HCEC 1CT (cell line): ENCODE data around the gene LY86.

Experiments used
- DNase-seq: peaks from one replicate; pipeline ENCODE4 v3.0.0-alpha.2; 2017

Gene LY86

GRCh38 chr6:6570929-6571671 is 17.4 kb upstream of the LY86 start:
- no peak for DNase-seq

DNA sequence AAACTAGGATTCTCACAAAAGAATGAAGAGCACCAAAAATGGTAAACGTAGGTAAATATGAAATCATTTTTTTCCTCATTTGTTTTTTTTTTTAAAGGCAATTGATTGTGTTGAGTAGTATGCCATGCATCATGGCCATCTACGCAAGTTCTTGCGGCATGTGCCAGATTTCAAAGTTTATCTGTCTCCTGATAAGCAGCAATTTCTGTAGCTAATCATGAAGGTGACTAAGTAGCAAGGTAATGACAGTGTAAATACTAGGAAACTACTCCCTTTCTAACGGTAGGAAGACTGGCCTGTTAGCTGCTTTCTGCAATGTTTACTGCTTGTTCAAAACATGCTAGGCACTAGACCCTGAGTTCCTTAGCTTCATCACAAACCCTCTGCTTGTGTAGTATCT is 13.4 kb upstream of the LY86 start:
- DNase-seq: no peak

GRCh38 chr6:6577735-6578134 is 10.8 kb upstream of the LY86 start:
- DNase-seq: no peak

DNA sequence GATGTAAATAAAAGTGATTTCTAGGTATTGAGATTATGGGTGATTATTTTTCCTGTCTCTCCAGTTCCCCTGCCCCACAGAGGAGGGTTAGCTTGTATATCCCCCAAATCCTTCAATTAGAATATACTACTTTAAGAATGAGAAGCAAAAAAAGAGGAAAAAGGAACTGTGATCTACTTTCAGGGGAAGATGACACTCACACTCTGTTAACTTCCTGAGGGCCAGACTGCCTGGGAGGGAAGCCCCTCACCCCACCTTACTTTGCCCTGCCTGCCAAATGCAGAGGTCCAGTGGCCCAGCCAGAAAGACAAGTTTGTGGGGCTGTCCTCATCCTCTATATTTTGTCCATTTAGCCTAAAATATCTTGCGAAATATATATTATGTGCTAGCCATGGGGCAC is 9.2 kb upstream of the LY86 start:
- DNase-seq: no peak

DNA sequence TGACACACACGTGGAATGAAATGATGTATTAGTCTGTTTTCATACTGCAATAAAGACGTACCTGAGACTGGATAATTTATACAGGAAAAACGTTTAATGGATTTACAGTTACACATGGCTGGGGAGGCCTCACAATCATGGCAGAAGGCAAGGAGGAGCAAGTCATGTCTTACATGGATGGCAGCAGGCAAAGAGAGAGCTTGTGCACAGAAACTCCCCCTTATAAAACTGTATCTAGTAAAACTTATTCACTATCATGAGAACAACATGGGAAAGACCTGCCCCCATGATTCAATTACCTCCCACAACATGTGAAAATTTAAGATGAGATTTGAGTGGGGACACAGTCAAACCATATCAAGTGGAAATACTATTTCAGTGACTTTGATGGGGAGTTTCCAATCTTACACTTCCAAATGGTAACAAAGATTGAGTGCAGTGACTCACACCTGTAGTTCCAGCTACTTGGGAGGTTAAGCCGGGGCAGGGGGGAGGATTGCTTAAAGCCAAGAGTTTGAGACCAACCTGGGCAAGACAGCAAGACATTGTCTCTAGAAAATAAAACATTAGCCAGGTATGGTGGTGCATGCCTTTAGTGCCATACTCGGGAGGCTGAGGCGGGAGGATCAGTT is 8.2 kb upstream of the LY86 start:
- DNase-seq: no peak

GRCh38 chr6:6581054-6581453 is 7.5 kb upstream of the LY86 start:
- DNase-seq: no peak

DNA sequence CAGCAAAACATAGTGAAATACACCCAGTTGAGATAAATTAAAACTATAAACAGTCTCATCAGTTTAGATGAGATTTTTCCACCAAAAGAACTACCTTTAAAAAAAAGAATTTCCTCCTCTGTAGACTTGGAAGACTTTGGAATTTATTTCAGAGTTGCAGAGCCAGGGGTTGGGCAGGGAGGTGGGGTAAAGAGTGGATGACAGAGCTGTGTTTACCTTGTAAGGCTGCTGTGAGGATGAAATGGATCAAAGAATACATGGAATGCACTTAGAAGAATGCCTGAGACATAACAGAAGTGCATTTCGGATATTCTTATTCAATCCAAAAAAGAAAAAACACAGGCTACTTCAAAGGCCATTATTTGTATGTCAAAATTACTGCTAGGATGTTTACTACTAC is 6.4 kb upstream of the LY86 start:
- DNase-seq: no peak

DNA sequence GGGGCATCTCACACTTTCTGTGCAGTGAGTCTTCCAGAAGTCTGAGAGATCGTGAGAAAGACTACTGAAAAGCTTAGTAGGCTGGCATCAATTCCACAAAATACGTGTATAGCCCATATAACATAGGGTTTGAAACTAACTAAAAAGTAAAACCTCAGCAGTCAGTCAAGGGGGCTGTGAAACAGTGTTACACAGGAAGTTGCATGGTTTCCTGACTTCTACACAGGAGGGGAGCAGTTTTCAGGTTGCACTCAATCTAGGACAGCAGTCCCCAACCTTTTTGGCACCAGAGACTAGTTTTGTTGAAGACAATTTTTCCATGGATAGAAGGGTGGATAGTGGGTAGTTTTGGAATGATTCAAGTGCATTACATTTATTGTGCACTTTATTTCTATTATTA is 4.7 kb upstream of the LY86 start:
- no peak for DNase-seq

DNA sequence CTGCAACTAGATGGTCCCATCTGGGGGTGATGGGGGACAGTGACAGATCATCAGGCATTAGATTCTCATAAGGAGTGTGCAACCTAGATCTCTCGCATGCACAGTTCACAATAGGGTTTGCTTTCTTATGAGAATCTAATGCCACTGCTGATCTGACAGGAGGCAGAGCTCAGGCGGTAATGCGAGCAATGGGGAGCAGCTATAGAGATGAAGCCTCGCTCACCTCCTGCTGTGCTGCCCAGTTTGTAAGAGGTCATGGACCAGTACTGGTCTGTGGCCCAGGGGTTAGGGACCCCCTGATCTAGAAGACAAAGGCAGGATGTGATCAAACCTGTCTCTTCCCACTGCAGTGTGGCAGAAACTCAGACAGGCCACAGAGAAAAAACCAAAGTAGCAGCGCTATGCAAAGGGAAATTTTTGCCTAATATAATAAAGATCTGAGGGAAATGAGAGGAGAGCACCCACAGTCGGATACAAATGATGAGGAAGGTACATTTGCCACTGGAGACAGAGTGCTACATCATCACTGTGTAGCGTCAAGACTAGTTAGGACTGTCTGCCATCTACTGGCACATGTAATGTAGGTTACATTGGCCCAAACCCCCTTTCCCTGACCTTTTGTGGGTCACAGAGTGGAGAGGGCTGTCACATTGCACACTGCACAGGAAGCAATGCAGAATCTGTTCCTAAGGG is 4.1 kb upstream of the LY86 start:
- no peak for DNase-seq

DNA sequence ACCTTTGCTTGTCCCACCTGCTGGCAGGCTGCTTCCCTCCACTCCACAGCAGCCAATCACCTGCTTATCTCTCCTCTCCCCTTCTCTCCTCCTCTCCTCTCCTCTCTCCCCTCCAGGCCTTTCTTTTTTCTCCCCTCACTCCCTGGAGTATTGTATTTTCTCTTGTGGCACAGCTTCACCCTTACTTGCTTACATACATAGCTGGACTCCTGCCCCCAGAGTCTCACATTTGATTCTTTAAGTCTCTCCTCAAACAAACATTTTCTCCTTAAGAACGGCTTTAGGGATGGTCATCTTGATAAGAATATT is 3.6 kb upstream of the LY86 start:
- DNase-seq: no peak

DNA sequence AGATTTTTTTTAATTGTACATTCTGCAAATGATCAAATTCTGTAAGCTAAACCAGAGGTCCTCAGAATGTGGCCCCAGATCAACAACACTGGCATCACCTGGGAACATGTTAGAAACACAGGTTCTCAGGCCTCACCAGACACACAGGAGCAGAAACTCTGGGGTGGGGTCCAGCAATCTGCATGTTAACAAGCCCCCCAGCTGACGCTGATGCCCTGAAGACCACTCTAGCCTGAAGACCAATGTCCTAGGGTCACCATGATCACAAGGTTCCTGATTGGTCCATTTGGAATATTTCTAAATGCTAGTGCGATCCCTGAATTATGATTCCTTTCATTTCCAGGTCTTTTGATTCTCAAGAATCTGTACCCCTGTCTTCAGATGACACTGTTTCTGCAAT is 2.4 kb upstream of the LY86 start:
- no peak for DNase-seq

- no peak for DNase-seq
These were observed 1.6 kb upstream of the LY86 start for GRCh38 chr6:6586671-6587526.

GRCh38 chr6:6587696-6588063 is 840 bp upstream of the LY86 start:
- no peak for DNase-seq

- DNase-seq: no peak
These were observed 597 bp downstream of the LY86 start for GRCh38 chr6:6588924-6589709.

DNA sequence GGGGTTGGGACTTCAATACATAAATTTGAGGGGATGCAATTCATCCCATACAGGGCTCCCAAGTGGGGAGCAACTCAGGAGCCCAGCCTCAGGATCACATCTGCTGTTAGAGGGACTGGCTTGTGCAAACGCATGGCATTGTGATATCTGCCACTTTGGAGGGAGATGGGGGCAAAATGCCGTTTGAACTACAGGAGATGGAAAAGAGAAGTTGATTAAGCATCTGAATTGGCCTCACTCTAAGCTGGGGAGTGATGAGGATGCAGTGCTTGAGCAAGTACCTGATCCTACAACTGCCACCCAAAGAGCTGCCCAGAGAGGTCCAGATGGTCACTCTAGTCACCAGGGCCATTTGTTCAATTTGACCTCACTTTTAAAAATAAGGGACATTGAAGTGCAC is 2.0 kb downstream of the LY86 start:
- DNase-seq: no peak

DNA sequence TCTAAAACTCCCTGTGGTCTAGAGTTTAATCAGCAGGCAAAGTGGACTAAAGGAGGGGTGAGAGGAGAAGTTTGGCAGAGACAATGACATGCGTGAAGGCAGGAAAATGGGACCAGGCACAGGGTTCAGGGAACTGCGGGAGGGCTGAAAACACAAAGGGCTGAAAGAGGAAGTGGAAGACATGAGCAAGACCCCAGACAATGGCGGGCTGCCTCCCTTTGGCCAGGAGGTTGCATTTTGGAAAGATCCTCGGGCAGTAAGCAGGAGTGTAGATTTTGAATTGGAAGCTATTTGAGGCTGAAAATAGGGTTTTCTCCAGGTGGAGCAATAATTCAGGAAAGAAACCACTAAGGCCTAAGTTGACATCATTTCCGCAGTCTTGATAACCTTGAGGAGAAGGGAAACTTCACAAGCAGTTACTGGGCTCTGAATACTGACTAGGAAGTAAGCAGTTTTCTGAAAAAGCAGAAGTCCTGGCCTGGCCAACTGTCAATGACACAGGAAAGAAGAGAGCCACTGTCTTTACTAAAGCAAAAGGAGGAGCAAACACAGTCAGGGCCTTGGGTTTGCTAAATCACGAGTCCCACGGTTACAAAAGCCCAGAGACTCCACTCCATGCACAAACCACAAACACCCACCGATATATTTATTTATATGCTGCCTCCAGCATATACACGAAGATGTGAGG is 3.4 kb downstream of the LY86 start:
- DNase-seq: no peak

DNA sequence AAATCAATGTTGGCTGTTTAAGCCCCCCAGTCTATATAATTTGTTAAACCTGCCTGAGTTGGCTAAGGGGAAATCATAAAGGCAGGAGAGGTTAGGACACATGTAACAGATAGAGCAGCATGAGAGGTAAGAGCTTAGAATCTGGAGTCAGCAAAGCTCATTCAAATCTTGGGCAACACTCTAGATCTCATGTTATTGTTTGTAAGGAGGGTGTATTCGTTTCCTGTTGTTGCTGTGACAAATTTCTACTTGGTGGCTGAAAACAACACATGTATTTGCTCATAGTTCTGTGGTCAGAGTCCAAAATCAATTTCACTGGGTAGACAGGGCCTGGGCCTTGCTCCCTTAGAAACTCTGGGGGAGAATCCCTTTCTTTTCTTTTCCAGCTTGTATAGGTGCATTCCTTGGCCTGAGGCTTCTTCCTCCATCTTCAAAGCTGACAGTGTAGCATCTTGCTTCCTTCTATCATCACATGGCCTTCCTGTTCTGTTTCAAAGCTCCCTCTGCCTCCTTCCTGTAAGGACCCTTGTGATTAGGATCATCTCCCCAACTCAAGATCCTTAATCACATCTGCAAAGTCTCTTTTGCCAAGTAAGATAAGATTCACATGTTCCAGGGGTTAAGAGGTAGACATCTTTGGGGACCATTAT is 4.4 kb downstream of the LY86 start:
- DNase-seq: no peak

DNA sequence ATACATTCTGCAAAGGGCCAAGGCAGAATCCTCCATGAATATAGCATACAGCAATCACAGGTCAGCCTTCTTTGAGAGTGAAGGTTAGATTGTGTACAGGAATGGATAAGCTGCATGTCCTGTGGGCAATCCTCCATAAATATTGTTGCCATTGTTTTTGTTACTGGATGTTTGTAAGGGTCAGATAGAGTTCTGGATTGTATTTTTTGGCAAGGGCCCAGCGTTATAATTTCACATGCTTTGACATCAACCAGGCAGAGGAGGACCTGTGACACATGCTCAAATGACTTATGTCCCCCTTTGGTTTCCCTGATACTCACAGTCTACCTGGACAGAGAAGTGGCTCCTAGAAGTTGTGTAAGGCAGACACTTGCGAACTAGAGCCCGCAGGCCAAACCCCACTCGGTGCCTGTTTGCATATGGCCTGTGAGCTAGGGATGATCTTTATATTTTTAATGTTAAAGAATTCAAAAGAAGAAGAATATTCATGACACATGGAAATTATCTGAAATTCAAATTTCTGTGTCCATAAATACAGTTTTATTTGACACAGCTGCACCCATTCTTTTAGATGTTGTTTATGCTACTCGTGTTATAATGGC is 5.4 kb downstream of the LY86 start:
- DNase-seq: no peak

- DNase-seq: no peak
These were observed 6.5 kb downstream of the LY86 start for GRCh38 chr6:6595025-6595424.

- no peak for DNase-seq
These were observed 7.4 kb downstream of the LY86 start for GRCh38 chr6:6595952-6596351.
